Activated CD4-positive, alpha-beta T cell treated with anti-CD3 and anti-CD28 coated beads for 4 hours (primary cell): ENCODE results near the gene PLGRKT.
"Not testable (repeated sequence)": the region's sequence is repeated elsewhere in the genome, so short reads cannot be mapped to it uniquely, and the experiment has no call there.

Experiments used
- DNase-seq, 2 donors: peaks; one replicate each; pipeline ENCODE4 v3.0.0-alpha.2; 2020

PLGRKT gene

DNA sequence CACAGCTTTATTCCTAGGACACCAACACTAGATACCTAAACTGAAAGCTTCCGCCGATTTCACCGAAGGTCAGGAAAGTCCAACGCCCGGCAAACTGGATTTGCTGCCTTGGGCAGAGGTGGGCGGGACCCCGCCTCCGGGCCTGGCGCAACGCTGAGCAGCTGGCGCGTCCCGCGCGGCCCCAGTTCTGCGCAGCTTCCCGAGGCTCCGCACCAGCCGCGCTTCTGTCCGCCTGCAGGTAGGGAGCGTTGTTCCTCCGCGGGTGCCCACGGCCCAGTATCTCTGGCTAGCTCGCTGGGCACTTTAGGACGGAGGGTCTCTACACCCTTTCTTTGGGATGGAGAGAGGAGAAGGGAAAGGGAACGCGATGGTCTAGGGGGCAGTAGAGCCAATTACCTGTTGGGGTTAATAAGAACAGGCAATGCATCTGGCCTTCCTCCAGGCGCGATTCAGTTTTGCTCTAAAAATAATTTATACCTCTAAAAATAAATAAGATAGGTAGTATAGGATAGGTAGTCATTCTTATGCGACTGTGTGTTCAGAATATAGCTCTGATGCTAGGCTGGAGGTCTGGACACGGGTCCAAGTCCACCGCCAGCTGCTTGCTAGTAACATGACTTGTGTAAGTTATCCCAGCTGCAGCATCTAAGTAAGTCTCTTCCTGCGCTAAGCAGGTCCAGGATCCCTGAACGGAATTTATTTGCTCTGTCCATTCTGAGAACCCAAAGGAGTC lies 12.8 kb upstream of the PLGRKT start, which contains the start of gene CD274:
TSS of gene CD274 (plus strand) at position 184 of the 733 bp plus-strand sequence. CDS start 5,572 bp downstream, outside the sequence.
- peak; percentile 80 to 86 for DNase-seq

DNA sequence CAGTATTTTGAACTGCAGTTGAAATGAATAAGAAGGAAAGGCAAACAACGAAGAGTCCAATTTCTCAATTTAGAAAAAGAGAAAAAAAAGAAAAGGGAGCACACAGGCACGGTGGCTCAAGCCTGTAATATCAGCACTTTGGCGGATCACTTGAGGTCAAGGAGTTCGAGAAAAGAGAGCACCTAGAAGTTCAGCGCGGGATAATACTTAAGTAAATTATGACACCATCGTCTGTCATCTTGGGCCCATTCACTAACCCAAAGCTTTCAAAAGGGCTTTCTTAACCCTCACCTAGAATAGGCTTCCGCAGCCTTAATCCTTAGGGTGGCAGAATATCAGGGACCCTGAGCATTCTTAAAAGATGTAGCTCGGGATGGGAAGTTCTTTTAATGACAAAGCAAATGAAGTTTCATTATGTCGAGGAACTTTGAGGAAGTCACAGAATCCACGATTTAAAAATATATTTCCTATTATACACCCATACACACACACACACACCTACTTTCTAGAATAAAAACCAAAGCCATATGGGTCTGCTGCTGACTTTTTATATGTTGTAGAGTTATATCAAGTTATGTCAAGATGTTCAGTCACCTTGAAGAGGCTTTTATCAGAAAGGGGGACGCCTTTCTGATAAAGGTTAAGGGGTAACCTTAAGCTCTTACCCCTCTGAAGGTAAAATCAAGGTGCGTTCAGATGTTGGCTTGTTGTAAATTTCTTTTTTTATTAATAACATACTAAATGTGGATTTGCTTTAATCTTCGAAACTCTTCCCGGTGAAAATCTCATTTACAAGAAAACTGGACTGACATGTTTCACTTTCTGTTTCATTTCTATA lies 12.0 kb upstream of the PLGRKT start:
- DNase-seq, result no peak

DNA sequence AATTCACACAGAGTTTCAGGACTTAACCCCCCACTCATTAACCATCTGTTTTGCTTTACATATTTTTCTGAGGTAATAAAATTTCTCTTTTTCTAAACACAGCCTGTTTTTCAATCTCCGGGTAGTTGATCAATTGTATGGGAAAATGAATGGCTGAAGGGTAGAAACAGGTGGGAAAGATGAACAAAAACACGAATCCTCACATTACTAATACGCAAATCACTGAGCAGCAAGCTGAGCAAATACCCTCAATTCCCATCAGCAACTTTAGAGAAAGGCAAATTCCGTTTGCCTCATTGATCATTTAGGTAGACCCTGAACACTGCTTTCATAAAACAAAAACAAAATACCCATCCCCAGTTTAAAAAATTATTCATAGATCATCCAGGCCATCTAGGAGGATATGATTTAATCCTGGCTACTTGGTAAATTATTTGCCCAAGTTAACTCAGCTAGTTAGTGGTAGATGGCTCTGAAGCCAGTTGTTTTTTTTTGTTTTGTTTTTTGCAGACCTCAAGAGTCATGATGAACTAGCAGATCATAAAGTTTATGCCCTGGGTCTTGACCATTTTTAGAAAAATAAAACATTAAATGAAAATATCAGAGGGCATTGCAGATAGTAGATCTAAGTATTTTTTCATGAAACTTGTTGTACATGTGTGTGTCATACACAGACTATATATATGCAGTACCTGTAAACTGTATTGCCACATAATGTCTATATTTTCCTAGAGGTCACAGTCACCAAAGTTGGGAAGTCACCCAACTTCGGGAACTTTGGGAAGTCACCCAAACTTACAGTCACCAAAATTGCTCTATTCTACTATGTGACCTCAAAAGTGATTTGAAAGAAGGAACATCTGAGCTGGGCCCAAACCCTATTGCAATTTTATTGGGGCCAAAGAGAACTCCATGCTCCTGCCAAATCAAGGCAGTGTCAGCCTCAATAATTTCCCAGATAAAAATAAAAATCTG lies 11.0 kb upstream of the PLGRKT start:
- DNase-seq, result no peak

DNA sequence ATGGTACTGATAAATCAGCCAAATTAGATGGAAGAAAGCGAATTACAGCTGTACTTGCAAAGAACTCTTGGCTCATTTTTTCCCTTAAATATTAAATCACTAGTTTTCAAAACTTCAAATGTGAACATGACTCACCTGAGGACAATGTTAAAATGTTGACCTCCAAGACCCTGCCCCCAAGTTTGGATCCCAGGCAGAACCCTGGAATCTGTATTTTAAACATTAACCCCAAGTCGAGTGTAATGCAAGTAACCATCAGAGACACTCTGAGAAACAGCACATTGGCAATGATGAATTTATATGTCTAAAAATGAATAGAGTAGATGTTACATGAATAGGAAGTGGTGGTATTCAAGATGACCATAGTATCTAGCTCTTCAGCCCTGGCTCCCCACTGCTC lies 10.3 kb upstream of the PLGRKT start:
- DNase-seq, result no peak

DNA sequence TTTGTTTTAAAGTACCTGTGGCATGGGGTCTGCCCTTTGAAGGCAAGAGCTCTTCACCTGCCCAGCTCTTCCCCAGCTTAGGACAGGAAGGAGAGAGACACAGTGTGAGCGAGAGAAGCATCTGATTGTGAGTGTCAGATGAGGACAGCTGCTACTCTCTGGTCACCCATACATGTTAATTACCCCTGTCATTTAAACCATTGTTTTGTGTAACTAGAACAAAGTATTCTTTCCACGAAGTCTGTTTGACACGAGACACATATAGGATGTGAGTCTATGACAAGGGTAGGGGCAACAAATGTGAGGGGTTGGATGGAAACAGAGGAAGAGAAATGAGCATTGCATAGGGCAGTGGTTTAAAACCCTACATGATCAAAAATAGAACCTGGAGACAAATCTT lies 9.6 kb upstream of the PLGRKT start:
- no peak for DNase-seq

DNA sequence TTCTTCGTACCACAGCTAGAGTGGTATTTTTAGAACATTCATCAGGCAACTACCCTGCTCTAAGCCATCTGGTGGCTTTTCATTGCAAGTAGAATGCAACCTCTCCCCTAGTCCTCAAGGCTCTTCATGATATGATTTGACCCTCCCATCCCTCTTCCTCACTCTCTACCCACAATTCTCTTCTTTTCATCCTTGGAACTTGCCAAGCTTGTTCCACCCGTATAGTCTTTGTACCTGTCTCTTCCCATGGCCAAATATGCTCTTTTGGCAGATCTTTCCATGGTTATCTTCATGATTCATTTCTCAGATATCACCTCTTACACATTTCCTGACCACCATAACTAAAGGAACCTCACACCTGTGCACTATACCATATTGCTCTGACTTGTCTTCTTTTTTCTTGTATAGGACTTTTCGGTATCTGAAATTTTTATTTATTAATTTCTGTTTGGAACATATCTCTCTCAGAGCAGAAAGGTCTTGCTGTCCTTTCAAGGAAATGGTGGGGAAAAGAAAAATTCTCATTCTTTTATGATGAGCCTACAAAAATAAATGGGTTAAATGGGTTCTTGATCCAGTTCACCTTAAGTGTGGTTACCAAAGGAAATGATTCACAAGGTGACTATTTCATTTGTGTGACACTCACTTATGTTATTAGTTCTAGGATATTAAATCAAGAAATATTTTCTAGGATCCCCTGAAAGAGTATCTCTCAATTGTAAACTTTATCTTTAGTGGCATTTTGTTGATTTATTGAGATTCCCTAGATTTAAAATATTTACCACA lies 8.9 kb upstream of the PLGRKT start:
- DNase-seq, result no peak

DNA sequence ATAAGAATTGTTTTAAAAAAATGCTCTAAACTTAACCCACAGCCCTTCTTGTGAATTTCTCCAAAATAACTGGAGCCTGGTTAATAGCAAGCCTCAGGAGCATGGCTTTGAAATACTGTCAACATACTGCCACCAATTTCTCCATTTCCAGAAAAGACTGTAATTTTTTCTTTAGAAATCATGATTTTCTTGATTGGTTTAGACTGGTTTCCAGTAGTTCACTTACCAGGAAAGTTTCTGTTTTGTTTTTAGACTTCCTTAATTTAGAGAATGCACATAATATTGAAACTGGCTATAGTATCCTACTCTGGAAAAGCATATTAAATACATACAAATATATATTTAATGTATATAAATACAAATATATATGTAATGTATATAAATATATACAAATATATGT lies 8.2 kb upstream of the PLGRKT start:
- DNase-seq, result no peak

DNA sequence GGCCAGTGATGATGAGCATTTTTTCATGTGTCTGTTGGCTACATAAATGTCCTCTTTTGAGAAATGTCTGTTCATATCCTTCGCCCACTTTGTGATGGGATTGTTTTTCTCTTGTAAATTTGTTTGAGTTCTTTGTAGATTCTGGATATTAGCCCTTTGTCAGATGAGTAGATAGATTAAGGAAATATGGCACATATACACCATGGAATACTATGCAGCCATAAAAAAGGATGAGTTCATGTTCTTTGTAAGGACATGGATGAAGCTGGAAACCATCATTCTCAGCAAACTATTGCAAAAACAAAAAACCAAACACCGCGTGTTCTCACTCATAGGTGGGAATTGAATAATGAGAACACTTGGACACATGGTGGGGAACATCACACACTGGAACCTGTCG lies 7.4 kb upstream of the PLGRKT start:
- DNase-seq, result not testable (repeated sequence)

DNA sequence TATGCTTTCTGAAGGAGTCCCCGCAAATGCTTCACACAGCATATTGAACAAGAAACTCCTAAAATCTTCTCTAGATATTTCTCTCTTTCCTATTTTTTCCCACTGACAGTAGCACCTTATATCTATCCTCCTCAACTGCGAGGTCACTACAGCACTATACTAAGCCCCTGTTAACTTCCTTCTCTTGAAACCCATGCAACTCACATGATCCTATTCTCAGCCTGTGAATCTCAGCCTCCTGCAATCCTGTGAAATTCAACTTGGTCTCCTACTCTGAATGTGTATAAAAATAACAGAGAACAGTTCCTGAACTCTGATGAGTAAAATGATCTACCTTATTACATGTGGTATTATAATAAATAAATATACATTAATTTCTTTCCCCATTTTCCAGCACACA lies 6.1 kb upstream of the PLGRKT start:
- DNase-seq, result no peak

DNA sequence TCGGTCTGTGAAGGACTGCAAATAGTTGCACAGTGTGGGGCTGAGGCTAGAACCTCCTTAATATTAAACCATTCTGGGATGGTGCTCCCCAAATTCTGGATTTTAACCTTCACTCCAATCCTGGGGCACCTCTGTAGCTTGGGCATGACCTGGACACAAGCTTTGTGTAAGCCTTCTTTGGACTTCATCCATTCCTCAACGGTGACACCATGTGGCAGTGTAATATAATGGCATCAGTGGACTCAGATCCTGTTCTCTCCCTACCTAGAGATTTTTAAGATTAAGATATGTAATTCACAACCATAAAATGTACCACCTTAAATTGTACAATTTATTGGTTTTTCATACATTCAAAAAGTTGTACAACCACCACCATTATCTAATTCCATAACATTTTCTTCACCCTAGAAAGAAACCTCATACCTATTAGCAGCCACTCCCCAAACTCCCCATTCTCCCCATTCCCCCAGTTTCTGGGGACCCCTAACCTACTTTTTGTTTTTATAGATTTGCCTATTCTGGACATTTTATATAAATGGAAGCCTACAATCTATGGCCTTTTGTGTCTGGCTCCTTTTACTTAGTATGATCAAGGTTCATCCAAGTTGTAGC lies 4.8 kb upstream of the PLGRKT start:
- DNase-seq, result peak; percentile 19 to 42

DNA sequence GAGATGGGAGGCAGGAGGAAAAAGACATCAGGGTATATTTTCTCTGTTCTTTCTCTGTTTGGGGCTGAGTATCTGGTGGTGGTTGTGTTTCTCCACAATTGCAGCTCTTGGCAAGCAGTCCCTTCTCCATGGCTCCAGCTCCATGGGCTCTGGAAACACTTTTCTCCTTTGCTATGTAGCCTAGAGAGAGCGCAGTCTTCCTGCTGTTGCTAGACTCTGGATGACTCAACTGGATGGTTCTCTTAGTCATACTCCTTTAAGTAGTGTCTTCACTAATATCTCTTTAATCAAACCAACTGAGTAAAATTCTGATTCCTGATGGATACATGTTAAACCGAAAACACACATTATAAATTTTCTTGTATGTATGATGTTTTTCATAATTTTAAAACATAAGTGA lies 3.3 kb upstream of the PLGRKT start:
- DNase-seq, result no peak

DNA sequence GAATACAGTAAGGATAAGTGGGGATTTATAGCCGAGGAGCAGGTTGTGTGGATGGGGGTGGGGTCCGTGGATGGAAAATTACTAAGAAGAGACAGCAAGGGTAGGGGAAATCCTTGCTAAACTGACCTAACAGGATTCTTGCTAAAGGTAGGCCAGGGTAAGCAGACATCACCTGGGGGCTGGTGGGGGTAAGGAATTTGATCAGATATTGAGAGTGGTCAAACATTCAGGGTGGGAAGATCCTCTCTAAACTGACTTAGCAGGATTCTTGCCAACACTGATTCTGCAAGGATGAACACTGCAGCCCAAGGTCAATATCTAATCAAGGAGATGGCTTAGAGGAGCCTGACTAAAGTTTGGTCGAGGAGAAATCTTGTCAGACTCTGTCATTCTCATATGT lies 2.7 kb upstream of the PLGRKT start:
- DNase-seq, result no peak

DNA sequence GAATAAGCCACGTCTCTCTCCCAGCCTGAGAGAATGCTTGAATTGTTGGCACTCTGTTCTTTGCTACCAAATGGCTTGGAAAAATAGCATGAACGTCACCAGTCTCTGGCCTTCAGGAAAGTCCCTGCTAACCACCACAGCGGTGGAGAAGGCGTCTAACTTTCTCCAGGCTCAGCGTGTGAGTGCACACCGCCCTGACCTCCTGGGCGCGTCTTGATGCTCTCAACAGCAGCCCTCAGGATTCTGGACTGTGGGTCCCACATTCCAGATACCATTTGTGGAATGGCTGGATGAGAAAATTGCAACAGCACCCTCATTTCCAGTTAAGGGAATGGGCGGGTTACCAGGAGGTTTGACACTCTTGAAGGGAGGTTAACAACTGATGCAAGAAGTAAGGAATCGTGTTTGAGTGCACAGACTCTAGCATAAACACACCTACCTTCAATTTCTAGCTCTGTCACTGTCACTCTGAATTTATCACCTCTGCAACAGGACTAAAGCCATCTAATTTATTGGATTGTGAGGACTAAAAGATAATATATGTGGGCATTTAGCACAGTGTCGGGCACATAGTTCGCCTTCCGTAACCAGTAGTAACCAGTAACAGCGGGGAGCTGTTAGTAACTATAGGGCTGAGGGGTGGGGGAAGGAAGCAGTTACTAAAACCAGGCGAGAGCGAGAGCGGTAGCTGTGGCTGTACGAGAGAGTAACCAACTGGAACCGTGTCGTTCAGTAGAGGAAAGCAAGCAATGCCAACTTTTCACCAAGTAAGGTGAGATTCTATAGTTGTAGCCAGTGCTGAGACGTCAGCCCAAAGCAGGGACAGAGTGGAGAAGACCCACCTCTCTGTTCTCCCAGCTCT lies 807 bp upstream of the PLGRKT start:
- DNase-seq, result peak in 1 of 2 donors; percentile 57

DNA sequence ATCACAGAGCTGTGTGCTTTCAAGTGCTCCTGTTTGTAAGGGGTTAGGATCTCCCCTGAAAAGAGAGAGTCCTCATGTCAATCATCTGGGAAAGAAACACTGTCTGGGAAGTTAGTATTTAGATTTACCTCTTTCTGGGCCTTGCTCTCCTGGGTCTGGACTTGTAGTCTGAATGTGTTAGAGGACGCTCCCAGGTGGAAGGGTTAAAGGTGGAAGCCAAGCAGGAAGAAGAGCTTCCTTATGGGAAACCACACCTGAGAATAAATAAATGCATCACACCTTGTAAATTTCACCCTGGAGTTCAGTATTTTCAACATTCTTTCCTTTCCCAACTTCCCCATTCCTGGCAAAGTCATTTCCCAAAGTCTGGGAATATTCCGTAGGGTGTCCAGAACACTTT lies 1.3 kb downstream of the PLGRKT start:
- DNase-seq, result no peak

DNA sequence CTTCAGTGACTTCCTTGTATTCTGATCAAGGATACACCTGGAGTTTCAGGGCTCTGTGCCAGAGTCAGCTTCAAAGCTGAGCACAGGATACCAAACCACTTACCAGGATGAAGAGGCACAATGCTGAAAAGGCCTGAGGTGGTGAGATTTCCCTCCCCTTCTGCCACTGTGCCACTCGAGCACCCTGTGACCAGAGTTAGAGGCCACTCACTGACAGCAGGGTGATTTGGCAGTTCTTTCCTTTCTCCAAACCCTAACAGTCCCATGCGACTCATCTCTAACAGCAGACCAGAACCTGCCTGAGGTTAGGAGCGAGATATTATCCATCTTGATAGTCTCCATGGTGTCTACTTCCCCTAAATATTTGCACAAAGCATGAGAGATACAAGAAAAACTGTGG lies 1.8 kb downstream of the PLGRKT start:
- no peak for DNase-seq

DNA sequence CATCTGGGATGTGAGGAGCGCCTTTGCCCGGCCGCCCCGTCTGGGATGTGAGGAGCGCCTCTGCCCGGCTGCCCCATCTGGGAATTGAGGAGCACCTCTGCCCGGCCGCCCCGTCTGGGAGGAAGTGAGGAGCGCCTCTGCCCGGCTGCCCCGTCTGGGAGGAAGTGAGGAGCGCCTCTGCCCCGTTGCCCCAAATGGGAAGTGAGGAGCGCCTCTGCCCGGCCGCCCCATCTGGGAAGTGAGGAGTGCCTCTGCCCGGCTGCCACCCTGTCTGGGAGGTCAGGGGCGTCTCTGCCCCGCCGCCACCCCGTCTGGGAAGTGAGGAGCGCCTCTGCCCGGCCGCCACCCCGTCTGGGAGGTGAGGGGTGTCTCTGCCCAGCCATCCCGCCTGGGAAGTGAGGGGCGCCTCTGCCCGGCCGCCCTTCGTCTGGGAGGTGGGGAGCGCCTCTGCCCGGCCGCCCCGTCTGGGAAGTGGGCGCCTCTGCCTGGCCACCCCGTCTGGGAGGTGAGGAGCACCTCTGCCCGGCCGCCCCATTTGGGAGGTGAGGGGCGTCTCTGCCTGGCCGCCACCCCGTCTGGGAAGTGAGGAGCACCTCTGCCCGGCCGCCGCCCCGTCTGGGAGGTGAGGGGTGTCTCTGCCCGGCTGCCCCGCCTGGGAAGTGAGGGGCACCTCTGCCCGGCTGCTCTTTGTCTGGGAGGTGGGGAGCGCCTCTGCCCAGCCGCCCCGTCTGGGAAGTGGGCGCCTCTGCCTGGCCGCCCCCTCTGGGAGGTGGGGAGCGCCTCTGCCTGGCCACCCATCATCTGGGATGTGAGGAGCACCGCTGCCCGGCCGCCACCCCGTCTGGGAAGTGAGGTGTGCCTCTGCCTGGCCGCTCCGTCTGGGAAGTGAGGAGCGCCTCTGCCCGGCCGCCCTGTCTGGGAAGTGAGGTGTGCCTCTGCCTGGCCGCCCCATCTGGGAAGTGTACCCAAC lies 3.6 kb downstream of the PLGRKT start:
- not testable (repeated sequence) for DNase-seq

DNA sequence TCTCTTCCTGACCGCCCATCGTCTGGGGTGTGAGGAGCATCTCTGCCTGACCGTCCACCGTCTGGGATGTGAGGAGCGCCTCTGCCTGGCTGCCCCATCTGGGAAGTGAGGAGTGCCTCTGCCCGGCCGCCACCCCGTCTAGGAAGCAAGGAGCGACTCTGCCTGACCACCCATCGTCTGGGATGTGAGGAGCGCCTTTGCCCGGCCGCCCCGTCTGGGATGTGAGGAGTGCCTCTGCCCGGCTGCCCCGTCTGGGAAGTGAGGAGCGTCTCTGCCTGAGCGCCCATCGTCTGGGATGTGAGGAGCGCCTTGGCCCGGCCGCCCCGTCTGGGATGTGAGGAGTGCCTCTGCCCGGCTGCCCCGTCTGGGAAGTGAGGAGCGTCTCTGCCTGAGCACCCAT lies 4.4 kb downstream of the PLGRKT start:
- DNase-seq, result not testable (repeated sequence)

DNA sequence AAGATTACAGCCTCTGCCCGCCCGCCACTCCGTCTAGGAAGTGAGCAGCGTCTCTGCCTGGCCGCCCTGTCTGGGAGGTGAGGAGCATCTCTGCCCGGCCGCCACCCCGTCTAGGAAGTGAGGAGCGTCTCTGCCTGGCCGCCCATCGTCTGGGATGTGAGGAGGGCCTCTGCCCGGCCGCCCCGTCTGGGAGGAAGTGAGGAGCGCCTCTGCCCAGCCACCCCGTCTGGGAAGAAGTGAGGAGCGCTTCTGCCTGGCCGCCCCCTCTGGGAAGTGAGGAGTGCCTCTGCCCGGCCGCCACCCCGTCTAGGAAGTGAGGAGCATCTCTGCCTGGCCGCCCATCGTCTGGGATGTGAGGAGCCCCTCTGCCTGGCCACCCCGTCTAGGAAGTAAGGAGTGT lies 4.8 kb downstream of the PLGRKT start:
- DNase-seq, result not testable (repeated sequence)

DNA sequence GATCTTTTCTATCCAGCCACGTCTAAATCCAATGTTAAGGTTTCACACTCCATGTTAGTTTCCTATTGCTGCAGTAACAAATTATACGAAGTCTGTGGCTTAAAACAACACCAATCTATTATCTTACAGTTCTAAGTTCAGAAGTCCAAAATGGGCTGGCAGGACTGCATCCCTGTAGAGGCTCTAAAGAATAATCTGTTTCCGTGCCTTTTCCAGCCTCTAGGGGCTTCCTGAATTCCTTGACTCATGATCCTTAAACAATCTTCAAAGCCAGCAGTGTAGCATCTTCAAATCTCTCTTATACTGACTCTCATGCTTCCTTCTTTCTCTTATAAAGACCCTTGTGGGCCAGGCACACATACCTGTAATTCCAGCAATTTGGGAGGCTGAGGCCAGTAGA lies 6.8 kb downstream of the PLGRKT start:
- DNase-seq, result no peak
